Colonic mucosa (tissue), 4 donors: ENCODE results near the gene CABCOCO1. TPM values are rescaled to one million over a fixed set of nuclear protein-coding genes. Genes with fewer than 3 reads are reported as not detected.

ENCODE experiments used
- DNase-seq: peaks from one replicate; pipeline ENCODE4 v3.0.0-alpha.2; 2020
- H3K27ac ChIP-seq: fragments of 200-600 bp; one replicate; pipeline ENCODE4 v1.8.0; 2021
- H3K27me3 ChIP-seq: fragments of 200-600 bp; one replicate; pipeline ENCODE4 v1.8.0; 2021
- H3K36me3 ChIP-seq: fragments of 200-600 bp; one replicate; pipeline ENCODE4 v1.8.0; 2021
- H3K4me1 ChIP-seq: fragments of 200-600 bp; one replicate; pipeline ENCODE4 v1.8.0; 2021; ENCODE audit warnings: mild to moderate bottlenecking
- H3K4me3 ChIP-seq: fragments of 200-600 bp; one replicate; pipeline ENCODE4 v1.8.0; 2021
- H3K9ac ChIP-seq, 2 donors: one replicate each; pipeline ENCODE4 v1.7.0; 2013; ENCODE audit warnings: control low read depth in 2 of 2, low read depth in 2 of 2, low read length in 2 of 2
- H3K9me3 ChIP-seq: fragments of 200-600 bp; one replicate; pipeline ENCODE4 v1.8.0; 2021
- CTCF ChIP-seq: fragments of 200-600 bp; IDR thresholded peaks from one replicate; pipeline ENCODE4 v1.8.0; 2022; ENCODE audit warnings: antibody characterized with exemption, mild to moderate bottlenecking
- intact Hi-C: fragments of 100-400 bp; cut with DNase I; formaldehyde crosslinking; loops from one replicate; pipeline ENCODE4 v1.14.1; 2022
- total RNA-seq, 2 donors: library from RNA; stranded (reverse); fragmentation: NEBNext Ultra II Directional in 1 of 2; extraction: Animal tissue kit (Norgen Biotek cat#: 25700) in 1 of 2; gene quantifications; one replicate each; pipeline ENCODE4 v1.2.1, GENCODE V29; 2021
- donor health status: healthy.
- donor health status: DM: no; HTN: no; CAD: no.
- donor health status: DM: no; HTN: no; CAD: no.

CABCOCO1 gene
- total RNA-seq, 2 donors from 2014 or later: not detected

GRCh38 chr10:61750943-61751471 lies 88.3 kb downstream of the CABCOCO1 start:
- intact Hi-C loops: loop anchor here (5.0 kb wide), 2 partner anchors 86 to 146 kb away; no protein-coding TSS in a partner anchor
- Histone ChIP-seq H3K4me3 (no peak overlapping the region), H3K27ac (peak overlapping the region; percentile 48), H3K27me3 (no peaks in the 10 kb centered on the region), H3K9ac (no peak overlapping the region), H3K9me3 (no peaks in the 10 kb centered on the region), H3K4me1 (peaks cover 7% of the 10 kb centered on the region), H3K36me3 (no peaks in the 10 kb centered on the region)
- TF ChIP-seq CTCF: peak; percentile 69
- DNase-seq: peak; percentile 89

- H3K4me1 ChIP-seq: peaks cover 7% of the 10 kb centered on the region
- no peak for DNase-seq
- H3K9me3 ChIP-seq: no peaks in the 10 kb centered on the region
- intact Hi-C loops: loop anchor here (5.0 kb wide), 2 partner anchors 86 to 146 kb away; no protein-coding TSS in a partner anchor
- H3K27ac ChIP-seq: peak overlapping the region; percentile 48
- H3K27me3 ChIP-seq: no peaks in the 10 kb centered on the region
- no peaks in the 10 kb centered on the region for H3K36me3 ChIP-seq
- peak overlapping the region in 1 of 2 donors; percentile 41 for H3K9ac ChIP-seq
- H3K4me3 ChIP-seq: no peak overlapping the region
- no peak for TF ChIP-seq CTCF
Measured at GRCh38 chr10:61751599-61751998, 88.9 kb downstream of the CABCOCO1 start.

- no peak for DNase-seq
- no peaks in the 10 kb centered on the region for H3K27me3 ChIP-seq
- peaks cover 7% of the 10 kb centered on the region for H3K4me1 ChIP-seq
- H3K27ac ChIP-seq: peak overlapping the region; percentile 48
- H3K36me3 ChIP-seq: no peaks in the 10 kb centered on the region
- no peaks in the 10 kb centered on the region for H3K9me3 ChIP-seq
- TF ChIP-seq CTCF: no peak
- H3K9ac ChIP-seq: peak overlapping the region in 1 of 2 donors; percentile 41
- no peak overlapping the region for H3K4me3 ChIP-seq
- intact Hi-C loops: loop anchor here (5.0 kb wide), 2 partner anchors 85 to 145 kb away; no protein-coding TSS in a partner anchor
Measured at GRCh38 chr10:61752111-61753011, 89.6 kb downstream of the CABCOCO1 start.

- no peak for DNase-seq
- H3K9ac ChIP-seq: no peak overlapping the region
- intact Hi-C loops: loop anchor here (5.0 kb wide), 2 partner anchors 84 to 144 kb away; no protein-coding TSS in a partner anchor
- H3K4me3 ChIP-seq: no peak overlapping the region
- no peak for TF ChIP-seq CTCF
- H3K9me3 ChIP-seq: no peaks in the 10 kb centered on the region
- no peaks in the 10 kb centered on the region for H3K27me3 ChIP-seq
- H3K27ac ChIP-seq: no peak overlapping the region
- H3K4me1 ChIP-seq: peaks cover 7% of the 10 kb centered on the region
- no peaks in the 10 kb centered on the region for H3K36me3 ChIP-seq
Measured at GRCh38 chr10:61753453-61753852, 90.7 kb downstream of the CABCOCO1 start.

GRCh38 chr10:61754587-61755550 lies 92.1 kb downstream of the CABCOCO1 start:
- no peak overlapping the region for H3K4me3 ChIP-seq
- H3K36me3 ChIP-seq: no peaks in the 10 kb centered on the region
- H3K4me1 ChIP-seq: peaks cover 7% of the 10 kb centered on the region
- intact Hi-C loops: loop anchor here (5.0 kb wide), 2 partner anchors 82 to 142 kb away; no protein-coding TSS in a partner anchor
- no peaks in the 10 kb centered on the region for H3K9me3 ChIP-seq
- H3K27me3 ChIP-seq: no peaks in the 10 kb centered on the region
- no peak for DNase-seq
- H3K9ac ChIP-seq: no peak overlapping the region
- no peak overlapping the region for H3K27ac ChIP-seq
- no peak for TF ChIP-seq CTCF
